Measurements from ENCODE around the gene PARD3.
"Not testable (repeated sequence)": the region's sequence is repeated elsewhere in the genome, so short reads cannot be mapped to it uniquely, and the experiment has no call there.

The PARD3 gene

DNA sequence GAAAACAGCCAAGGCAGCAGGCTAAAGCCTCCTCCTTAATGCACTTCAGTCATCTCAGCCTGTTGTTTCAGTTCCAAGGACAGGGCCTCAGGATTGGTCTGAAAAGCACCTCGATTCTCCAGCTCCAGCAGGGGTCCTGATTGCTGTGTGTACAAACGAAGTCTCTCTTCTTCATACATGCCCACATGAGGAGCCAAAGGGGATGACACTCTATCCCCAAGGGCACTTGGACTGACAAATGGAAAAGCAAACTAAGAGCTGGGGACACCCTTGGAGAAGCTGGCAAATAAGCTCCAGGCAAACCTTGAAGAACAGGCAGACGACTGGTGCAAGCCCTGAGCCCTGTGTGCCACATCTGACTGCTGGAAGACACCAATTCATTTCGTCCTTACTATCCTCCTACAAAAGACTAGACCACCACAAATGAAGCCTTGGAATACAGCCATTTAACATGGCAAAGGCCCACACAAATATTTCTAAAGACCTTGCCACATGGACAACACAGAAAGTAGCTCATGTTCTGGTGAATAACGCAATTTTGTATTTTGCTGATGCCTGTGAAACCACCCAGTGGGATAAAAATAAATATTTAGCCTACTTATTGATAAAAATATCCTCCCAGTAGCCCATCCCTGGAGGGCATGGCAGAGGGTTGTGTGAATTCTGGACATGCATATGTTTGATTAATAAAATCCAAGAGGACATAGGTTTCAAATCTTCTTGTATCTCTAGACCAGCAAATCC is 61.9 kb downstream of the PARD3 start:
- intact Hi-C loops (cut with DNase I; ENCODE audit: low total_unique reads), result no loop called here
- DNase-seq, result no peak
- no peaks in the 10 kb centered on the region for H3K27me3 ChIP-seq
- TF ChIP-seq, protein P1, sequence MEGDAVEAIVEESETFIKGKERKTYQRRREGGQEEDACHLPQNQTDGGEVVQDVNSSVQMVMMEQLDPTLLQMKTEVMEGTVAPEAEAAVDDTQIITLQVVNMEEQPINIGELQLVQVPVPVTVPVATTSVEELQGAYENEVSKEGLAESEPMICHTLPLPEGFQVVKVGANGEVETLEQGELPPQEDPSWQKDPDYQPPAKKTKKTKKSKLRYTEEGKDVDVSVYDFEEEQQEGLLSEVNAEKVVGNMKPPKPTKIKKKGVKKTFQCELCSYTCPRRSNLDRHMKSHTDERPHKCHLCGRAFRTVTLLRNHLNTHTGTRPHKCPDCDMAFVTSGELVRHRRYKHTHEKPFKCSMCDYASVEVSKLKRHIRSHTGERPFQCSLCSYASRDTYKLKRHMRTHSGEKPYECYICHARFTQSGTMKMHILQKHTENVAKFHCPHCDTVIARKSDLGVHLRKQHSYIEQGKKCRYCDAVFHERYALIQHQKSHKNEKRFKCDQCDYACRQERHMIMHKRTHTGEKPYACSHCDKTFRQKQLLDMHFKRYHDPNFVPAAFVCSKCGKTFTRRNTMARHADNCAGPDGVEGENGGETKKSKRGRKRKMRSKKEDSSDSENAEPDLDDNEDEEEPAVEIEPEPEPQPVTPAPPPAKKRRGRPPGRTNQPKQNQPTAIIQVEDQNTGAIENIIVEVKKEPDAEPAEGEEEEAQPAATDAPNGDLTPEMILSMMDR (IDR thresholded peaks at IDR 0.05), result no peak
- H3K9me3 ChIP-seq, result no peaks in the 10 kb centered on the region
- peaks cover 0 to 42% (median 22%) of the 10 kb centered on the region in 4 donors for H3K4me1 ChIP-seq
- H3K27ac ChIP-seq, result no peak overlapping the region
- H3K4me3 ChIP-seq, result no peak overlapping the region
- H3K36me3 ChIP-seq, result no peaks in the 10 kb centered on the region

DNA sequence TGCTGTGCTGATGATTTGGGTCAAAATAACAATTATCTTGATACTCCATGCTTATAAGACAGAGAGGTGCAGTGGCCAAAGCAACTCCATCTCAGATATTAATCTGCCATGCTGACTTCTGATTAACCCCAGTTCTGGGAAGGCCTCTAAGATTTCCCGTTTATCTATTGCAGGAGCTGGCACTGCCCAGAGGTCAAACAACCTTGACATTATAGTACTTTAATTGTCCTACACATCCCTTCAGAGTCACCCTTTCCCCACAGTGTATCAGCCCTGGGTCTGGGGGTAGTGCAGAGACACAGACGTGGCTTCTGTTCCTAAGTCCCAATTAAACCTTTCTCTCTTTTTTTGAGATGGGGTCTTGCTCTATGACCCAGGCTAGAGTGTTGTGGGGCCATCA is 63.8 kb downstream of the PARD3 start:
- DNase-seq, result no peak
- TF ChIP-seq, protein P1 (IDR thresholded peaks at IDR 0.05), result no peak
- intact Hi-C loops (cut with DNase I; ENCODE audit: low total_unique reads), result no loop called here
- no peaks in the 10 kb centered on the region for H3K27me3 ChIP-seq
- H3K4me3 ChIP-seq, result no peak overlapping the region
- no peaks in the 10 kb centered on the region for H3K36me3 ChIP-seq
- H3K9me3 ChIP-seq, result no peaks in the 10 kb centered on the region
- no peak overlapping the region for H3K27ac ChIP-seq
- H3K4me1 ChIP-seq, result peaks cover 0 to 32% (median 18%) of the 10 kb centered on the region in 4 donors

DNA sequence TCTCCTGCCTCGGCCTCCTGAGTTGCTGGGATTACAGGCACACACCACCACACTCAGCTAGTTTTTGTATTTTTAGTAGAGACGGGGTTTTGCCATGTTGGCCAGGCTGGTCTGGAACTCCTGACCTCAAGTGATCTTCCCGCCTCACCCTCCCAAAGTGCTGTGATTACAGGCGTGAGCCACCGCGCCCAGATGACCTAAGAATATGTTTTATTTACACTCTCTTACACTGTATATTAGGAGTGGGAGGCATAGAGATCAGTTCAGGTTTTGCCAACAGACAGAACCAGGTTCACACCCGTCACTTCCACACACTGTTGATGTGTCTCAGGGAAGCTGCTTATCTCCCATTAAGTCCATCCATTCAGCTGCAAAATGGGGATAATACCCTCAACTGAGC is 64.3 kb downstream of the PARD3 start:
- H3K27ac ChIP-seq; H3K4me3 ChIP-seq; H3K36me3 ChIP-seq; H3K9me3 ChIP-seq; intact Hi-C loops (cut with DNase I; ENCODE audit: low total_unique reads); DNase-seq; H3K27me3 ChIP-seq: not testable (repeated sequence)
- H3K4me1 ChIP-seq, result peaks cover 0 to 32% (median 20%) of the 10 kb centered on the region in 4 donors

DNA sequence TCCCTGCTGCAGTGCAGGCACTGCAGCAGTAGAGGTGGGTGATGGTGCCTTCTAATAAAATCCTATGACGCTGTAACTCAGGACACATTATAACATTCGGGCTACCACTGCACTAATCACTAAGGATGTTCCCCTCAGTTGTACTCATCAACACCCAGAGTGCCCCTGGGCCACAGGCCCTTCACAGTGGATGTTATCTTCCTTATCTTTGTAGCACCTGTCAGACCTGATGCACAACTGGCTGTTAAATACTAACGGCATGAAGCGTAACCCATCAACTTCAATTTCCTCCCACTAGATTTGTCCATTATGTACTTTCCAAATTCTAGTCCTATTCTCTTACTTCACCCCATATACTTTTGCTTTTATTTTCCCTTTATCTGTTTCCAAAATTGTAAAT is 66.3 kb downstream of the PARD3 start:
- TF ChIP-seq, protein P1 (IDR thresholded peaks at IDR 0.05), result no peak
- Histone ChIP-seq H3K27me3 (no peaks in the 10 kb centered on the region), H3K27ac (no peak overlapping the region), H3K9me3 (no peaks in the 10 kb centered on the region), H3K4me1 (peaks cover 0 to 23% (median 14%) of the 10 kb centered on the region in 4 donors), H3K4me3 (no peak overlapping the region), H3K36me3 (no peaks in the 10 kb centered on the region)
- intact Hi-C loops (cut with DNase I; ENCODE audit: low total_unique reads), result no loop called here
- DNase-seq, result no peak

DNA sequence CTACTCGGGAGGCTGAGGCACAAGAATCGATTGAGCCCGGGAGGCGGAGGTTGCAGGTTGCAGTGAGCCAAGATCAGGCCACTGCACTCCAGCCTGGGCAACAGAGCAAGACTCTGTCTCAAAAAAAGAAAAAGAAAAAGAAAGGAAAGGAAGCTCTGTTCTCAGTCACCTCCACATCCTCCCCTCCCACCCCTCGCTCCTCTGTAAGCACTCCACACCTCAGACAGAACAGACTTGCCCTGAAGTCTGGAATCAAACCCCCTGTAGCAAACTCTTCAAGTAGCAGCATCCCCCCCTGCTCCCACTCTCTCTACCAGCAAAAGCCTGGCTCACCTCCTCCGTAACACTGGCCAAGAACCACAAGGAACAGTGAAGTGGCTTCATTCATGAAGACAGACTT is 66.7 kb downstream of the PARD3 start:
- DNase-seq, result no peak
- no peaks in the 10 kb centered on the region for H3K36me3 ChIP-seq
- no peaks in the 10 kb centered on the region for H3K27me3 ChIP-seq
- peaks cover 0 to 22% (median 13%) of the 10 kb centered on the region in 4 donors for H3K4me1 ChIP-seq
- no peak overlapping the region for H3K27ac ChIP-seq
- no peak overlapping the region for H3K4me3 ChIP-seq
- TF ChIP-seq, protein P1 (IDR thresholded peaks at IDR 0.05), result no peak
- intact Hi-C loops (cut with DNase I; ENCODE audit: low total_unique reads), result no loop called here
- no peaks in the 10 kb centered on the region for H3K9me3 ChIP-seq

DNA sequence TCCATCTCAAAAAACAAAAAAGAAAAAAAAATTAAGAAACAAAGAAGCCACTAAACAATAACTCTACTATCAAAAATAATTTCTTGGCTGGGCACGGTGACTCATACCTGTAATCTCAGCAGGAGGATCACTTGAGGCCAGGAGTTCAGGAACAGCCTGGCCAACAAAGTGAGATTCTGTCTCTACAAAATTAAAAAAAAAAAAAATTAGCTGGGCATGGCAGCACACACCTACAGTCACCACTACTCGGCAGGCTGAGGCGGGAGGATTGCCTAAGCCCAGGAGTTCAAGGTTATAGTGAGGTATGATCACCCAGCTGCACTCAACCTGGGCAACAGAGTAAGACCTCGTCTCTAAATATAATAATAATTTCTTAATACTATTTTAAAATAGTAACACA is 69.0 kb downstream of the PARD3 start:
- no peaks in the 10 kb centered on the region for H3K27me3 ChIP-seq
- peaks cover 0 to 15% (median 7%) of the 10 kb centered on the region in 4 donors for H3K4me1 ChIP-seq
- TF ChIP-seq, protein P1 (IDR thresholded peaks at IDR 0.05), result no peak
- no peak for DNase-seq
- intact Hi-C loops (cut with DNase I; ENCODE audit: low total_unique reads), result no loop called here
- no peaks in the 10 kb centered on the region for H3K36me3 ChIP-seq
- H3K27ac ChIP-seq, result no peak overlapping the region
- no peaks in the 10 kb centered on the region for H3K9me3 ChIP-seq
- H3K4me3 ChIP-seq, result no peak overlapping the region
